Endothelial cell of umbilical vein (primary cell): ENCODE data around the gene C3orf22. TPM values are rescaled to one million over a fixed set of nuclear protein-coding genes. Genes with fewer than 3 reads are reported as not detected.
"Not testable (repeated sequence)": the region's sequence is repeated elsewhere in the genome, so short reads cannot be mapped to it uniquely, and the experiment has no call there.

Experiments used
- BruUV-seq: library from RNA; stranded (reverse); fragments of 400-500 nt; replicated peaks from 2 replicates; lab custom pipeline; 2021; lab: Mats Ljungman, UMichigan
- CTCF ChIA-PET: fragments of 300-600, 350-600 bp; sonication (Branson Sonifier 250); formaldehyde crosslinking; loops from one replicate; lab custom pipeline; 2021; ENCODE audit warnings: antibody characterized with exemption, inconsistent platforms; lab: Charles Lee
- POLR2A ChIA-PET: fragments of 300-600, 350-600 bp; sonication (Branson Sonifier 250); formaldehyde crosslinking; loops from one replicate; lab custom pipeline; 2021; ENCODE audit warnings: antibody characterized with exemption, inconsistent platforms; lab: Charles Lee
- DNase-seq: peaks from one replicate; pipeline ENCODE4 v3.0.0-alpha.2; 2011; ENCODE audit warnings: low read depth, low spot score
- FAIRE-seq: peaks from 2 replicates; lab custom pipeline; 2011; peaks lifted over from hg19 to GRCh38; lab: Jason Lieb, UNC
- H2AFZ ChIP-seq: 2 replicates; pipeline ENCODE4 v1.6.0; 2012; ENCODE audit warnings: low read depth, low read length, control low read depth, inconsistent platforms
- H3K27ac ChIP-seq: 2 replicates; pipeline ENCODE4 v1.5.1; 2011; ENCODE audit warnings: low read depth, mild to moderate bottlenecking, control low read depth, low read length, moderate library complexity; ENCODE audit not compliant: insufficient read depth
- H3K27me3 ChIP-seq, 2 experiments: 2 replicates each; pipeline versions ENCODE4 v1.6.0 to v1.6.1; 2011; ENCODE audit warnings: low read length in 2 of 2, mixed read lengths in 1 of 2; ENCODE audit not compliant: control insufficient read depth in 2 of 2, insufficient read depth in 2 of 2
- H3K36me3 ChIP-seq, 2 experiments: 2 replicates in 1 of 2; 3 replicates in 1 of 2; pipeline ENCODE4 v1.5.1; 2011; ENCODE audit warnings: low read length in 2 of 2, mild to moderate bottlenecking in 1 of 2, moderate library complexity in 1 of 2; ENCODE audit not compliant: control insufficient read depth in 2 of 2, insufficient read depth in 2 of 2; ENCODE audit errors: extremely low read depth in 1 of 2
- H3K4me1 ChIP-seq: 3 replicates; pipeline ENCODE4 v1.5.1; 2011; ENCODE audit warnings: mild to moderate bottlenecking, low read length; ENCODE audit not compliant: control insufficient read depth, insufficient read depth; ENCODE audit errors: extremely low read depth
- H3K4me2 ChIP-seq: 2 replicates; pipeline ENCODE4 v1.6.1; 2011; ENCODE audit warnings: low read length, control low read depth, mixed read lengths; ENCODE audit not compliant: insufficient read depth
- H3K4me3 ChIP-seq, 3 experiments: fragments of 200-600 bp in 1 of 3; sonication (generic), shearing (Covaris generic) in 1 of 3; replicated peaks in 1 of 3; 2 replicates each; pipeline ENCODE4 v1.5.1; 2011 to 2016; ENCODE audit warnings: control low read depth in 3 of 3, low read length in 3 of 3, mild to moderate bottlenecking in 2 of 3, inconsistent platforms in 1 of 3, low read depth in 1 of 3, moderate library complexity in 1 of 3; ENCODE audit not compliant: insufficient read depth in 1 of 3
- H3K79me2 ChIP-seq: 2 replicates; pipeline ENCODE4 v1.6.0; 2012; ENCODE audit warnings: low read length, inconsistent platforms; ENCODE audit not compliant: control insufficient read depth, insufficient read depth
- H3K9ac ChIP-seq: replicated peaks from 2 replicates; pipeline ENCODE3; 2011; ENCODE audit warnings: low read length, control low read depth; ENCODE audit not compliant: insufficient read depth; ENCODE audit errors: extremely low read depth
- H3K9me1 ChIP-seq: replicated peaks from 3 replicates; pipeline ENCODE4 v1.6.0; 2011; ENCODE audit warnings: mild to moderate bottlenecking, low read length; ENCODE audit not compliant: control insufficient read depth, insufficient read depth; ENCODE audit errors: extremely low read depth
- H3K9me3 ChIP-seq: replicated peaks from 2 replicates; pipeline ENCODE4 v1.5.1; 2012; ENCODE audit warnings: low read length, inconsistent platforms; ENCODE audit not compliant: control insufficient read depth, insufficient read depth
- H4K20me1 ChIP-seq: replicated peaks from 2 replicates; pipeline ENCODE3; 2011; ENCODE audit warnings: mild to moderate bottlenecking, low read length; ENCODE audit not compliant: control insufficient read depth, insufficient read depth; ENCODE audit errors: extremely low read depth
- CTCF ChIP-seq, 2 donors: IDR thresholded peaks; 1 replicate in 1 of 2; 2 replicates in 1 of 2; pipeline ENCODE4 v1.5.1; 2011; ENCODE audit warnings: low read length in 2 of 2, mild to moderate bottlenecking in 2 of 2, moderate library complexity in 2 of 2, control low read depth in 1 of 2, inconsistent platforms in 1 of 2, low read depth in 1 of 2; ENCODE audit not compliant: insufficient read depth in 1 of 2; ENCODE audit errors: extremely low read depth in 1 of 2
- EZH2 ChIP-seq: IDR thresholded peaks from 2 replicates; pipeline ENCODE4 v1.6.1; 2012; ENCODE audit warnings: borderline replicate concordance, low read depth, mild to moderate bottlenecking, moderate library complexity, low read length, inconsistent platforms; ENCODE audit not compliant: severe bottlenecking
- FOS ChIP-seq: IDR thresholded peaks from 2 replicates; pipeline ENCODE4 v1.6.1; 2011; ENCODE audit warnings: mild to moderate bottlenecking, low read length, moderate library complexity, borderline replicate concordance; ENCODE audit not compliant: insufficient read depth
- GATA2 ChIP-seq: IDR thresholded peaks from 2 replicates; pipeline ENCODE4 v1.7.0; 2011; ENCODE audit warnings: low read depth, mild to moderate bottlenecking, moderate library complexity, mixed read lengths, low read length; ENCODE audit not compliant: insufficient read length, insufficient read depth
- JUN ChIP-seq: IDR thresholded peaks from 2 replicates; pipeline ENCODE4 v1.6.1; 2011; ENCODE audit warnings: borderline replicate concordance, low read depth; ENCODE audit not compliant: insufficient read length, insufficient read depth
- MAX ChIP-seq: IDR thresholded peaks from 2 replicates; pipeline ENCODE4 v1.6.1; 2011; ENCODE audit not compliant: insufficient read depth, insufficient read length
- MYC ChIP-seq: IDR thresholded peaks from one replicate; pipeline ENCODE4 v1.6.1; 2011; ENCODE audit warnings: mild to moderate bottlenecking, low read depth, low read length
- POLR2A ChIP-seq: IDR thresholded peaks from 2 replicates; pipeline ENCODE4 v1.6.1; 2012; ENCODE audit warnings: low read depth, mild to moderate bottlenecking, control low read depth, low read length
- POLR2AphosphoS5 ChIP-seq: IDR thresholded peaks from 2 replicates; pipeline ENCODE4 v1.6.1; 2012; ENCODE audit warnings: low read depth, mild to moderate bottlenecking, control low read depth, low read length, moderate library complexity; ENCODE audit not compliant: insufficient read depth
- dilution Hi-C: fragments of 300-500 bp; cut with MboI; formaldehyde crosslinking; loops from one replicate; pipeline ENCODE4 v1.15.0; 2019; ENCODE audit warnings: low sequenced_read_pairs; ENCODE audit not compliant: extremely low pct_ligation_motif_present
- intact Hi-C: fragments of 100-400 bp; cut with micrococcal nuclease; formaldehyde crosslinking; loops from one replicate; pipeline ENCODE4 v1.10.0; 2022
- polyA plus RNA-seq, 4 experiments: library from polyadenylated mRNA; depleted of rRNA in 3 of 4; stranded (reverse) in 3 of 4; unstranded in 1 of 4; fragments of >200 nt; gene quantifications; 2 replicates each; pipeline versions ENCODE4 v1.2.1 to v1.2.3, GENCODE V29; 2011 to 2012; ENCODE audit warnings: missing spikeins in 1 of 4
- total RNA-seq: library from RNA; stranded (reverse); gene quantifications from 2 replicates; pipeline ENCODE4 v1.2.3, GENCODE V29; 2021

Gene C3orf22
- total and polyA plus RNA-seq, 2 donors (not counting 3 experiments of a cell fraction or from before 2014, with no cell fraction given), result not detected

DNA sequence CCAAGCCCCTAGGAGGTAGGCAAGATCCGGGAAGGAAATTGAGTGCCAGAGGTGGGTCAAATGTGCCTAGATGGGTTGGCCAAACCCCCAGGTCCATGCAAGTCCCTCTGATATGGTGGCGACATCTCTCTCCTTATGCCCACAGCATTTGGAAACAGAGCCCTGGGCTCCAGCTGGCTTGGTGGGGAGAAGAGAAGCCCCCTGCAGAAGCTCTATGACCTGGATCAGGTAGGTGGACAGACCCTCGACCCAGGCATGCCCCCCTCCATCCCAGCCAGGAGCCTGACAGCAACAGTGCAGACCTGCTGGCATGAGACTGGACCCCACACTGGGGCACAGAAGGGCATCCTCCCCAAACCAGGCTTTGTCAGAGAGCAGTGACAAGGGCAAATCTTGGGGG is 22.6 kb downstream of the C3orf22 start:
- Histone ChIP-seq H2AFZ (no peak overlapping the region), H3K9me3 (no peaks in the 10 kb centered on the region), H3K9ac (no peak overlapping the region), H3K4me2 (no peak overlapping the region), H3K27me3 (peaks cover 0 to 11% of the 10 kb centered on the region in 2 experiments), H4K20me1 (no peaks in the 10 kb centered on the region), H3K36me3 (no peaks in the 10 kb centered on the region), H3K9me1 (no peaks in the 10 kb centered on the region), H3K4me1 (peaks cover 3% of the 10 kb centered on the region), H3K79me2 (no peaks in the 10 kb centered on the region), H3K27ac (no peak overlapping the region), H3K4me3 (no peak overlapping the region)
- dilution Hi-C loops, result no loop called here
- FAIRE-seq (no peak), DNase-seq (no peak)
- ChIA-PET POLR2A (no interaction called here), CTCF (no interaction called here)
- TF ChIP-seq MAX, result no peak
- intact Hi-C loops, result no loop called here
- no TSS peak for BruUV-seq

GRCh38 chr3:126535636-126536035 is 23.1 kb downstream of the C3orf22 start:
- DNase-seq (no peak), FAIRE-seq (no peak)
- no peak for TF ChIP-seq FOS
- no peak for TF ChIP-seq MAX
- TF ChIP-seq EZH2, result no peak
- TF ChIP-seq MYC, result no peak
- no peak for TF ChIP-seq POLR2AphosphoS5
- TF ChIP-seq CTCF (IDR thresholded peaks at IDR 0.05; ENCODE audit: extremely low read depth in 1 of 2, insufficient read depth in 1 of 2, low read depth in 1 of 2, low read length in 2 of 2), result no peak
- no peak for TF ChIP-seq JUN
- no peak for TF ChIP-seq GATA2
- TF ChIP-seq POLR2A, result no peak
- dilution Hi-C loops (no loop called here), intact Hi-C loops (no loop called here)
- Histone ChIP-seq H3K27ac (no peak overlapping the region), H3K9ac (no peak overlapping the region), H3K4me3 (no peak overlapping the region), H3K9me3 (no peaks in the 10 kb centered on the region), H3K27me3 (peaks cover 0 to 11% of the 10 kb centered on the region in 2 experiments), H2AFZ (no peak overlapping the region), H3K36me3 (no peaks in the 10 kb centered on the region), H3K79me2 (no peaks in the 10 kb centered on the region), H3K9me1 (no peaks in the 10 kb centered on the region), H4K20me1 (no peaks in the 10 kb centered on the region), H3K4me1 (peaks cover 2% of the 10 kb centered on the region), H3K4me2 (no peak overlapping the region)
- ChIA-PET CTCF (no interaction called here), POLR2A (no interaction called here)
- BruUV-seq, result no TSS peak

GRCh38 chr3:126534716-126535115 is 24.0 kb downstream of the C3orf22 start:
- H3K4me1 ChIP-seq, CTCF ChIA-PET, POLR2A ChIA-PET: not testable (repeated sequence)

More at GRCh38 chr3:126534716-126535115, 24.0 kb downstream of the C3orf22 start:
- BruUV-seq, intact Hi-C loops, H3K9me1 ChIP-seq, H3K36me3 ChIP-seq, H3K27ac ChIP-seq, FAIRE-seq, H3K79me2 ChIP-seq, dilution Hi-C loops, H3K4me2 ChIP-seq, H3K4me3 ChIP-seq, H3K9ac ChIP-seq, H3K9me3 ChIP-seq, H2AFZ ChIP-seq, DNase-seq, H4K20me1 ChIP-seq: not testable (repeated sequence)
- H3K27me3 ChIP-seq, result peaks cover 0 to 11% of the 10 kb centered on the region in 2 experiments
